Liver (tissue), 9 donors: ENCODE measurements around the gene HGFAC. TPM values are rescaled to one million over a fixed set of nuclear protein-coding genes. Genes with fewer than 3 reads are reported as not detected.

ENCODE experiments used
- DNase-seq: peaks from one replicate; pipeline ENCODE4 v3.0.0-alpha.2; 2017; ENCODE audit warnings: low spot score
- H3K27ac ChIP-seq, 2 donors: one replicate each; pipeline ENCODE4 v1.7.0; 2013; ENCODE audit warnings: inconsistent platforms in 2 of 2, low read length in 2 of 2, control low read depth in 1 of 2, low read depth in 1 of 2, mild to moderate bottlenecking in 1 of 2
- H3K27me3 ChIP-seq, 4 donors: one replicate each; pipeline versions ENCODE4 v1.6.1 to v1.7.0; 2013; ENCODE audit warnings: low read length in 3 of 4, inconsistent platforms in 1 of 4, mild to moderate bottlenecking in 1 of 4, moderate library complexity in 1 of 4; ENCODE audit not compliant: control insufficient read depth in 4 of 4, insufficient read depth in 4 of 4
- H3K36me3 ChIP-seq, 4 donors: one replicate each; pipeline versions ENCODE4 v1.6.1 to v1.7.0; 2013; ENCODE audit warnings: low read length in 3 of 4, mild to moderate bottlenecking in 3 of 4, low read depth in 1 of 4, moderate library complexity in 1 of 4; ENCODE audit not compliant: control insufficient read depth in 4 of 4, insufficient read depth in 3 of 4
- H3K4me1 ChIP-seq, 4 donors: one replicate each; pipeline versions ENCODE4 v1.6.1 to v1.7.0; 2013; ENCODE audit warnings: low read length in 3 of 4, mild to moderate bottlenecking in 3 of 4, moderate library complexity in 1 of 4; ENCODE audit not compliant: control insufficient read depth in 4 of 4, insufficient read depth in 4 of 4
- H3K4me3 ChIP-seq, 3 donors: one replicate each; pipeline versions ENCODE4 v1.6.1 to v1.7.0; 2013; ENCODE audit warnings: low read length in 3 of 3, control low read depth in 1 of 3, low read depth in 1 of 3, mild to moderate bottlenecking in 1 of 3
- H3K9ac ChIP-seq, 2 donors: one replicate each; pipeline ENCODE4 v1.7.0; 2013; ENCODE audit warnings: low read length in 2 of 2, mild to moderate bottlenecking in 2 of 2, moderate library complexity in 2 of 2, control low read depth in 1 of 2, low read depth in 1 of 2
- H3K9me3 ChIP-seq, 4 donors: one replicate each; pipeline versions ENCODE4 v1.6.1 to v1.7.0; 2013; ENCODE audit warnings: low read length in 3 of 4; ENCODE audit not compliant: control insufficient read depth in 4 of 4
- CTCF ChIP-seq: fragments of 150-350 bp; IDR thresholded peaks from 2 replicates; pipeline ENCODE4 v1.5.1; 2017; ENCODE audit warnings: improper control_type of control experiment, low read depth, low read length; ENCODE audit not compliant: missing input control
- EGR1 ChIP-seq, 2 donors: IDR thresholded peaks; 2 replicates each; pipeline ENCODE4 v1.6.1; 2016 to 2018; ENCODE audit warnings: antibody characterized with exemption in 2 of 2, low read depth in 2 of 2
- FOXA1 ChIP-seq: IDR thresholded peaks from 2 replicates; pipeline ENCODE4 v1.6.1; 2016; ENCODE audit warnings: antibody characterized with exemption
- FOXA2 ChIP-seq: IDR thresholded peaks from 2 replicates; pipeline ENCODE4 v1.6.1; 2016; ENCODE audit warnings: antibody characterized with exemption
- HNF4A ChIP-seq, 2 donors: conservative IDR thresholded peaks; 2 replicates each; pipeline ENCODE4 v1.6.1; 2016; ENCODE audit warnings: antibody characterized with exemption in 2 of 2, mild to moderate bottlenecking in 2 of 2
- HNF4G ChIP-seq: IDR thresholded peaks from 2 replicates; pipeline ENCODE4 v1.6.1; 2016; ENCODE audit warnings: antibody characterized with exemption
- NR2F2 ChIP-seq: IDR thresholded peaks from 2 replicates; pipeline ENCODE4 v1.6.1; 2016; ENCODE audit warnings: antibody characterized with exemption
- REST ChIP-seq: IDR thresholded peaks from 2 replicates; pipeline ENCODE4 v1.6.1; 2016; ENCODE audit warnings: antibody characterized with exemption, mild to moderate bottlenecking
- RXRA ChIP-seq, 2 donors: IDR thresholded peaks; 2 replicates each; pipeline ENCODE4 v1.6.1; 2017 to 2018; ENCODE audit warnings: antibody characterized with exemption in 2 of 2, mild to moderate bottlenecking in 1 of 2
- SP1 ChIP-seq: IDR thresholded peaks from 2 replicates; pipeline ENCODE4 v1.6.1; 2018; ENCODE audit warnings: antibody characterized with exemption, mild to moderate bottlenecking
- YY1 ChIP-seq: IDR thresholded peaks from 2 replicates; pipeline ENCODE4 v1.6.1; 2016; ENCODE audit warnings: antibody characterized with exemption, mild to moderate bottlenecking
- WGBS: extraction: QIAGEN DNeasy Blood & Tissue Kit; methylation state at CpG from one replicate; pipeline ENCODE4 v1.1.7; 2013; 5-methylcytosine and 5-hydroxymethylcytosine counted together
- polyA plus RNA-seq, 2 donors: library from polyadenylated mRNA; stranded (reverse) in 1 of 2; unstranded in 1 of 2; fragments of 200-250 nt in 1 of 2; fragments of >200 nt in 1 of 2; fragmentation: Nextera tagmentation in 1 of 2; extraction: Ambion mirVana in 1 of 2; gene quantifications; one replicate each; pipeline versions ENCODE4 v1.2.1 to v1.2.3, GENCODE V29; 2013 to 2015
- total RNA-seq, 2 donors: library from RNA; depleted of rRNA; stranded (reverse); fragments of >200 nt; gene quantifications; one replicate each; pipeline ENCODE4 v1.2.3, GENCODE V29; 2014
- TF ChIP-seq, protein P1 (sequence below): IDR thresholded peaks from 2 replicates; pipeline ENCODE4 v1.6.1; 2016; ENCODE audit warnings: antibody characterized with exemption
- TF ChIP-seq, protein P2 (sequence below): IDR thresholded peaks from 2 replicates; pipeline ENCODE4 v1.6.1; 2016; ENCODE audit warnings: antibody characterized with exemption
- TF ChIP-seq, protein P3 (sequence below): IDR thresholded peaks from 2 replicates; pipeline ENCODE4 v1.6.1; 2016; ENCODE audit warnings: antibody characterized with exemption
- donor health status: healthy.
- donor health status: healthy.
- donor health status: healthy.
- donor health status: healthy.
- donor health status: healthy.

Gene HGFAC
- total and polyA plus RNA-seq, 4 donors: 23.3 to 133 (median 82.7) TPM

- TF ChIP-seq, protein P1, sequence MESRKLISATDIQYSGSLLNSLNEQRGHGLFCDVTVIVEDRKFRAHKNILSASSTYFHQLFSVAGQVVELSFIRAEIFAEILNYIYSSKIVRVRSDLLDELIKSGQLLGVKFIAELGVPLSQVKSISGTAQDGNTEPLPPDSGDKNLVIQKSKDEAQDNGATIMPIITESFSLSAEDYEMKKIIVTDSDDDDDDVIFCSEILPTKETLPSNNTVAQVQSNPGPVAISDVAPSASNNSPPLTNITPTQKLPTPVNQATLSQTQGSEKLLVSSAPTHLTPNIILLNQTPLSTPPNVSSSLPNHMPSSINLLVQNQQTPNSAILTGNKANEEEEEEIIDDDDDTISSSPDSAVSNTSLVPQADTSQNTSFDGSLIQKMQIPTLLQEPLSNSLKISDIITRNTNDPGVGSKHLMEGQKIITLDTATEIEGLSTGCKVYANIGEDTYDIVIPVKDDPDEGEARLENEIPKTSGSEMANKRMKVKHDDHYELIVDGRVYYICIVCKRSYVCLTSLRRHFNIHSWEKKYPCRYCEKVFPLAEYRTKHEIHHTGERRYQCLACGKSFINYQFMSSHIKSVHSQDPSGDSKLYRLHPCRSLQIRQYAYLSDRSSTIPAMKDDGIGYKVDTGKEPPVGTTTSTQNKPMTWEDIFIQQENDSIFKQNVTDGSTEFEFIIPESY: no peak
- TF ChIP-seq YY1 (no peak), EGR1 (IDR thresholded peaks at IDR 0.05; ENCODE audit: low read depth in 2 of 2) (no peak), RXRA (IDR thresholded peaks at IDR 0.05) (no peak), FOXA2 (no peak), NR2F2 (no peak), HNF4G (no peak), SP1 (no peak), HNF4A (conservative IDR thresholded peaks at IDR 0.05) (no peak)
These were observed 32.4 kb downstream of the HGFAC start (continued) for GRCh38 chr4:3473996-3474765.

- no peaks in the 10 kb centered on the region for H3K36me3 ChIP-seq
- no peak for DNase-seq
- peaks cover 0 to 8% (median 2%) of the 10 kb centered on the region in 4 donors for H3K4me1 ChIP-seq
- no peak for TF ChIP-seq EGR1 (IDR thresholded peaks at IDR 0.05; ENCODE audit: low read depth in 2 of 2)
- no peak for TF ChIP-seq NR2F2
- no peak for TF ChIP-seq RXRA (IDR thresholded peaks at IDR 0.05)
- TF ChIP-seq, protein P2, sequence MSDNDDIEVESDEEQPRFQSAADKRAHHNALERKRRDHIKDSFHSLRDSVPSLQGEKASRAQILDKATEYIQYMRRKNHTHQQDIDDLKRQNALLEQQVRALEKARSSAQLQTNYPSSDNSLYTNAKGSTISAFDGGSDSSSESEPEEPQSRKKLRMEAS: no peak
- TF ChIP-seq CTCF: no peak
- TF ChIP-seq HNF4A (conservative IDR thresholded peaks at IDR 0.05): no peak
- no peak for TF ChIP-seq YY1
- TF ChIP-seq SP1: no peak
- TF ChIP-seq, protein P3, sequence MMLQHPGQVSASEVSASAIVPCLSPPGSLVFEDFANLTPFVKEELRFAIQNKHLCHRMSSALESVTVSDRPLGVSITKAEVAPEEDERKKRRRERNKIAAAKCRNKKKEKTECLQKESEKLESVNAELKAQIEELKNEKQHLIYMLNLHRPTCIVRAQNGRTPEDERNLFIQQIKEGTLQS: no peak
- TF ChIP-seq FOXA1: no peak
- no peak overlapping the region for H3K9ac ChIP-seq
- H3K27me3 ChIP-seq: no peaks in the 10 kb centered on the region
- no peak overlapping the region for H3K4me3 ChIP-seq
- H3K9me3 ChIP-seq: no peaks in the 10 kb centered on the region
- no peak overlapping the region for H3K27ac ChIP-seq
- 85% methylated on average over 15 of the region's 15 CpGs for WGBS
These were observed 33.4 kb downstream of the HGFAC start for GRCh38 chr4:3475041-3475712.

DNA sequence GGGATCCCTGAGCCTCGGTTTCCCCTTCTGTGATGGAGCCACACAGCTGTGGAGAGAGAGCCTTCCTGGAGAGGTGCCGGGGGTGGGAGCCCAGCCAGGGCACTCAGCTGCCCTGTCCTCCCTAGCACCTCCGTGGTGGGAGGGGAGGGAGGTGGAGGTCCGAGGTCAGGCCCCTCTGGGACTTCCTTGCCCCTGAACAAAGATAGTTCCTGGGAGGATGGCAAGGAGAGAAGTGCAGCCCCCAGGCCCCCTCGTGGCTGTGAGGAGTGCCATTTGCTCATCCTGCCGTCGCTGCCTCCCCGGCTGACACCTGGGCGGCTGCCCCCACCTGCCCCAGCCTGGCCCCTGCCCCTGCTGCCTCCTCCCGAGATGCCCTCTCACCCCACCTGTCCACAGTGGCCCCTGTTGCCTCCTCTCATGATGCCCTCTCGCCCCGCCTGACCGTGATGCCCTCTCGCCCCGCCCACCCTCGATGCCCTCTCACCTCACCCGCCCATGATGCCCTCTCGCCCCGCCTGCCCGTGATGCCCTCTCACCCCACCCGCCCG lies 34.0 kb downstream of the HGFAC start:
- no peaks in the 10 kb centered on the region for H3K27me3 ChIP-seq
- WGBS: 85% methylated on average over 22 of the region's 22 CpGs
- DNase-seq: no peak
- no peak overlapping the region for H3K9ac ChIP-seq
- TF ChIP-seq YY1: no peak
- no peak for TF ChIP-seq REST
- no peak overlapping the region for H3K4me3 ChIP-seq
- peaks cover 0 to 8% (median 2%) of the 10 kb centered on the region in 4 donors for H3K4me1 ChIP-seq
- no peak overlapping the region for H3K27ac ChIP-seq
- no peaks in the 10 kb centered on the region for H3K9me3 ChIP-seq
- no peaks in the 10 kb centered on the region for H3K36me3 ChIP-seq
